Spleen (tissue), 7 donors: Measurements from ENCODE around the gene ANKS1B.

Source experiments
- CTCF ChIP-seq, 11 experiments: fragments of 200-600 bp in 7 of 11; fragments of 450-650 bp in 4 of 11; sonication (generic) in 4 of 11; IDR thresholded peaks in 8 of 11; conservative IDR thresholded peaks in 3 of 11; 1 replicate in 7 of 11; 2 replicates in 4 of 11; pipeline versions ENCODE4 v1.4.0 to v1.8.0; 2016 to 2021; ENCODE audit warnings: antibody characterized with exemption in 11 of 11, inconsistent platforms in 4 of 11, mild to moderate bottlenecking in 1 of 11
- POLR2A ChIP-seq, 3 donors: fragments of 450-650 bp; IDR thresholded peaks; one replicate each; pipeline ENCODE4 v1.5.1; 2017; ENCODE audit warnings: antibody characterized with exemption in 3 of 3, mild to moderate bottlenecking in 1 of 3
- donor health status: DM: no; HTN: no; CAD: no; lungs with moderate emphysema.
- donor health status: DM: no; HTN: no; CAD: no.
- donor health status: DM: no; HTN: no; CAD: no.

- no peak for TF ChIP-seq CTCF (IDR thresholded peaks at IDR 0.05 in 8 of 11, conservative IDR thresholded peaks at IDR 0.05 in 3 of 11)
- no peak for TF ChIP-seq POLR2A (IDR thresholded peaks at IDR 0.05)
Observed at GRCh38 chr12:99644629-99645028, 340.1 kb downstream of the ANKS1B start.
